HUDEP-2 (cell line): ENCODE measurements around the gene UAP1L1.

Experiments
- DNase-seq, 76 experiments: peaks; one replicate each; lab custom pipeline; 2025; ENCODE audit not compliant: unreplicated experiment in 76 of 76; lab: John Stamatoyannopoulos, UW

Gene UAP1L1

GRCh38 chr9:137128158-137128861 is 51.0 kb downstream of the UAP1L1 start:
- peak in 3 of 76 experiments; percentile 3 to 30 (median 13) for DNase-seq

GRCh38 chr9:137128862-137129455 is 51.6 kb downstream of the UAP1L1 start:
- peak in 1 of 76 experiments; percentile 26 for DNase-seq

- DNase-seq: peak in 74 of 76 experiments; percentile 34 to 93 (median 80)
Measured at GRCh38 chr9:137129456-137130175, 52.3 kb downstream of the UAP1L1 start.

- DNase-seq: no peak
Measured at GRCh38 chr9:137130176-137130755, 52.9 kb downstream of the UAP1L1 start.
